Endothelial cell of umbilical vein (primary cell): ENCODE results near the gene ACP1. TPM values are rescaled to one million over a fixed set of nuclear protein-coding genes. Genes with fewer than 3 reads are reported as not detected.

ENCODE experiments used
- BruUV-seq: library from RNA; stranded (reverse); fragments of 400-500 nt; replicated peaks from 2 replicates; lab custom pipeline; 2021; lab: Mats Ljungman, UMichigan
- CTCF ChIA-PET: fragments of 300-600, 350-600 bp; sonication (Branson Sonifier 250); formaldehyde crosslinking; loops from one replicate; lab custom pipeline; 2021; ENCODE audit warnings: antibody characterized with exemption, inconsistent platforms; lab: Charles Lee
- POLR2A ChIA-PET: fragments of 300-600, 350-600 bp; sonication (Branson Sonifier 250); formaldehyde crosslinking; loops from one replicate; lab custom pipeline; 2021; ENCODE audit warnings: antibody characterized with exemption, inconsistent platforms; lab: Charles Lee
- DNase-seq: peaks from one replicate; pipeline ENCODE4 v3.0.0-alpha.2; 2011; ENCODE audit warnings: low read depth, low spot score
- FAIRE-seq: peaks from 2 replicates; lab custom pipeline; 2011; peaks lifted over from hg19 to GRCh38; lab: Jason Lieb, UNC
- H2AFZ ChIP-seq: 2 replicates; pipeline ENCODE4 v1.6.0; 2012; ENCODE audit warnings: low read depth, low read length, control low read depth, inconsistent platforms
- H3K27ac ChIP-seq: 2 replicates; pipeline ENCODE4 v1.5.1; 2011; ENCODE audit warnings: low read depth, mild to moderate bottlenecking, control low read depth, low read length, moderate library complexity; ENCODE audit not compliant: insufficient read depth
- H3K27me3 ChIP-seq, 2 experiments: 2 replicates each; pipeline versions ENCODE4 v1.6.0 to v1.6.1; 2011; ENCODE audit warnings: low read length in 2 of 2, mixed read lengths in 1 of 2; ENCODE audit not compliant: control insufficient read depth in 2 of 2, insufficient read depth in 2 of 2
- H3K36me3 ChIP-seq, 2 experiments: 2 replicates in 1 of 2; 3 replicates in 1 of 2; pipeline ENCODE4 v1.5.1; 2011; ENCODE audit warnings: low read length in 2 of 2, mild to moderate bottlenecking in 1 of 2, moderate library complexity in 1 of 2; ENCODE audit not compliant: control insufficient read depth in 2 of 2, insufficient read depth in 2 of 2; ENCODE audit errors: extremely low read depth in 1 of 2
- H3K4me1 ChIP-seq: 3 replicates; pipeline ENCODE4 v1.5.1; 2011; ENCODE audit warnings: mild to moderate bottlenecking, low read length; ENCODE audit not compliant: control insufficient read depth, insufficient read depth; ENCODE audit errors: extremely low read depth
- H3K4me2 ChIP-seq: 2 replicates; pipeline ENCODE4 v1.6.1; 2011; ENCODE audit warnings: low read length, control low read depth, mixed read lengths; ENCODE audit not compliant: insufficient read depth
- H3K4me3 ChIP-seq, 3 experiments: fragments of 200-600 bp in 1 of 3; sonication (generic), shearing (Covaris generic) in 1 of 3; replicated peaks in 1 of 3; 2 replicates each; pipeline ENCODE4 v1.5.1; 2011 to 2016; ENCODE audit warnings: control low read depth in 3 of 3, low read length in 3 of 3, mild to moderate bottlenecking in 2 of 3, inconsistent platforms in 1 of 3, low read depth in 1 of 3, moderate library complexity in 1 of 3; ENCODE audit not compliant: insufficient read depth in 1 of 3
- H3K79me2 ChIP-seq: 2 replicates; pipeline ENCODE4 v1.6.0; 2012; ENCODE audit warnings: low read length, inconsistent platforms; ENCODE audit not compliant: control insufficient read depth, insufficient read depth
- H3K9ac ChIP-seq: replicated peaks from 2 replicates; pipeline ENCODE3; 2011; ENCODE audit warnings: low read length, control low read depth; ENCODE audit not compliant: insufficient read depth; ENCODE audit errors: extremely low read depth
- H3K9me1 ChIP-seq: replicated peaks from 3 replicates; pipeline ENCODE4 v1.6.0; 2011; ENCODE audit warnings: mild to moderate bottlenecking, low read length; ENCODE audit not compliant: control insufficient read depth, insufficient read depth; ENCODE audit errors: extremely low read depth
- H3K9me3 ChIP-seq: replicated peaks from 2 replicates; pipeline ENCODE4 v1.5.1; 2012; ENCODE audit warnings: low read length, inconsistent platforms; ENCODE audit not compliant: control insufficient read depth, insufficient read depth
- H4K20me1 ChIP-seq: replicated peaks from 2 replicates; pipeline ENCODE3; 2011; ENCODE audit warnings: mild to moderate bottlenecking, low read length; ENCODE audit not compliant: control insufficient read depth, insufficient read depth; ENCODE audit errors: extremely low read depth
- CTCF ChIP-seq, 2 donors: IDR thresholded peaks; 1 replicate in 1 of 2; 2 replicates in 1 of 2; pipeline ENCODE4 v1.5.1; 2011; ENCODE audit warnings: low read length in 2 of 2, mild to moderate bottlenecking in 2 of 2, moderate library complexity in 2 of 2, control low read depth in 1 of 2, inconsistent platforms in 1 of 2, low read depth in 1 of 2; ENCODE audit not compliant: insufficient read depth in 1 of 2; ENCODE audit errors: extremely low read depth in 1 of 2
- FOS ChIP-seq: IDR thresholded peaks from 2 replicates; pipeline ENCODE4 v1.6.1; 2011; ENCODE audit warnings: mild to moderate bottlenecking, low read length, moderate library complexity, borderline replicate concordance; ENCODE audit not compliant: insufficient read depth
- POLR2A ChIP-seq: IDR thresholded peaks from 2 replicates; pipeline ENCODE4 v1.6.1; 2012; ENCODE audit warnings: low read depth, mild to moderate bottlenecking, control low read depth, low read length
- dilution Hi-C: fragments of 300-500 bp; cut with MboI; formaldehyde crosslinking; loops from one replicate; pipeline ENCODE4 v1.15.0; 2019; ENCODE audit warnings: low sequenced_read_pairs; ENCODE audit not compliant: extremely low pct_ligation_motif_present
- intact Hi-C: fragments of 100-400 bp; cut with micrococcal nuclease; formaldehyde crosslinking; loops from one replicate; pipeline ENCODE4 v1.10.0; 2022
- polyA plus RNA-seq, 4 experiments: library from polyadenylated mRNA; depleted of rRNA in 3 of 4; stranded (reverse) in 3 of 4; unstranded in 1 of 4; fragments of >200 nt; gene quantifications; 2 replicates each; pipeline versions ENCODE4 v1.2.1 to v1.2.3, GENCODE V29; 2011 to 2012; ENCODE audit warnings: missing spikeins in 1 of 4
- total RNA-seq: library from RNA; stranded (reverse); gene quantifications from 2 replicates; pipeline ENCODE4 v1.2.3, GENCODE V29; 2021

ACP1 gene
- total and polyA plus RNA-seq, 2 donors (not counting 3 experiments of a cell fraction or from before 2014, with no cell fraction given): 63.4 to 80.2 TPM

DNA sequence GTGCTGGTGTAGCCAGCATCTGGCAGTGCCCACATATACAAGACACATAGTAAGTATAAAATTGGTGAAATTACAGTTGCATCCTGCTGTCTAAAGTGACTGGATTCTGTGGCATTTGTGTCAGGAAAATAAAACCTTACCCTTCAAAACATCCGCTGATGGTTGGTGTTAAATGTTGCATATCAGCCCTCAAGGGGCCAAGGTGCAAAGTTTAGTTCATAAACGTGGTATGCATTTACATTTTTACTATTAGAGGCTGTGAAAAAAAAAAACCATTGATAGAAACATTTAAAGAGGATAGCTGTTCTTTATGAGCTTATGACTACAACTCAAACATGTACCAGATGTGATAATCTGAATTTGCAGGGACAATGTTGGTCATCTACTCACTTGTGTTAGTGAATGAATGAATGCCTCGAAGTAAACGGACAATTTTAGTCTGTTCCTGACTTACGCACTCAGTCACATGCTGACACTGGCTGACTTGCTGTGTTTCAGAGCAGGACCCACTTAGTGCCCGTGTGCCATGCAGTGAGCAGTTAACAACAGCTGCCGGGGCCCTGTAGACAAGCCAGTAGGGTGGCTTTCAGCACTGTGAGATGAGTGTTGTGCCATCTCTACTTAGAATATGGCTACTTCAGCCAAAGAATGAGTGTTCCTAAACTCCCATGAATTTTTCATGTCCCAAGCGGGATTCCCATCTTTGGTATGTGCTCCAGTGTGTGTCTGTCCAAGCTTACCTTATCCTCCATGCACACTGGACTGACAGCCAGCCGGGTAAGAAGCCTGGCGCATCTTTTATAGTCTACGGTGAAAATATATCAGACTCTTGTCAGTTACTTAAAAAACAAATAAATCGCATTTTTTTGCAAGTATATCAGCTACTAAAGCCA lies 17.9 kb downstream of the ACP1 start:
- Histone ChIP-seq H3K4me1 (peaks cover 3% of the 10 kb centered on the region), H2AFZ (no peak overlapping the region), H3K9ac (no peak overlapping the region), H3K79me2 (no peaks in the 10 kb centered on the region), H3K4me2 (no peak overlapping the region), H4K20me1 (no peaks in the 10 kb centered on the region), H3K27ac (no peak overlapping the region), H3K9me3 (no peaks in the 10 kb centered on the region), H3K27me3 (peaks cover 8 to 21% of the 10 kb centered on the region in 2 experiments), H3K9me1 (no peaks in the 10 kb centered on the region), H3K36me3 (peaks cover 8 to 11% of the 10 kb centered on the region in 2 experiments), H3K4me3 (no peak overlapping the region)
- ChIA-PET POLR2A (no interaction called here), CTCF (interaction anchor here (0.9 kb wide), 1 partner anchor 36 kb away, joined by 3 read pairs; no protein-coding TSS in a partner anchor)
- DNase-seq (no peak), FAIRE-seq (no peak)
- BruUV-seq: no TSS peak
- dilution Hi-C loops: no loop called here
- no peak for TF ChIP-seq CTCF (IDR thresholded peaks at IDR 0.05; ENCODE audit: extremely low read depth in 1 of 2, insufficient read depth in 1 of 2, low read depth in 1 of 2, low read length in 2 of 2)
- TF ChIP-seq FOS: no peak
- no peak for TF ChIP-seq POLR2A
- intact Hi-C loops: no loop called here
